Stomach smooth muscle (tissue), 2 donors: ENCODE results near the gene FADS6.

ENCODE experiments used
- H3K27ac ChIP-seq: one replicate; pipeline ENCODE4 v1.7.0; 2013; ENCODE audit warnings: mild to moderate bottlenecking, low read length, inconsistent platforms
- H3K27me3 ChIP-seq, 2 donors: one replicate each; pipeline ENCODE4 v1.7.0; 2013; ENCODE audit warnings: low read length in 2 of 2; ENCODE audit not compliant: insufficient read depth in 2 of 2, control insufficient read depth in 1 of 2
- H3K36me3 ChIP-seq, 2 donors: one replicate each; pipeline ENCODE4 v1.7.0; 2013; ENCODE audit warnings: low read length in 2 of 2; ENCODE audit not compliant: control insufficient read depth in 2 of 2, insufficient read depth in 2 of 2
- H3K4me1 ChIP-seq: one replicate; pipeline ENCODE4 v1.7.0; 2013; ENCODE audit warnings: low read length; ENCODE audit not compliant: control insufficient read depth, insufficient read depth
- H3K4me3 ChIP-seq, 2 donors: one replicate each; pipeline ENCODE4 v1.7.0; 2013; ENCODE audit warnings: low read length in 2 of 2
- H3K9ac ChIP-seq, 2 donors: one replicate each; pipeline ENCODE4 v1.7.0; 2013; ENCODE audit warnings: low read length in 2 of 2, mild to moderate bottlenecking in 1 of 2
- H3K9me3 ChIP-seq, 2 donors: one replicate each; pipeline ENCODE4 v1.7.0; 2013; ENCODE audit warnings: low read length in 2 of 2; ENCODE audit not compliant: control insufficient read depth in 2 of 2
- donor health status: healthy.
- donor health status: Pancreatic carcinoma.

FADS6 gene

DNA sequence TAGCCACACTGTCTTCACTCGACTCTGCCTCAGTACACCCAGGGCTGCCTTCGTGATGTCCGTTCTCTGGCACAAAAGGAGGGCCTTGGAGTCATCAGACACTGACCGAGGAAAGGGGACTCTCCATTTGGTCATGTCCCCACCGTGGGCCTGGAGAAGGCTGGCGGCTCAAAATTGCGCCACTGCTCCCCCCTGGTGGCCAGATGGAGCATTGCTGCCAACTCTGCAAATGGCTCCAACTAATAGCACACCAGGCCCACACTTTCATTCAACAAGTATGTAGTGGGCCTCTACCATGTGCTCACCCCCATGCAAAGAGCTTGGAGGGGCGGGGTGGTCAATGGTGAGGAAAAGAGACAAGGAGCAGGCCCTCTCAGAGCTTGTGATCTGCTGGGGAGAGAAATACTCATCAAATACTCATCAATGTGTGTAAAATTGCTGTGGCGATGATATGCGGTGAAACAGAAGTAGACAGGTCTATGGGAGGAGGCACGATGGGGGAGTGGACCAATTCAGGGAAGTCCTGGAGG, 28.5 kb downstream of the FADS6 start:
- Histone ChIP-seq H3K9ac (no peak overlapping the region), H3K4me1 (peaks cover 25% of the 10 kb centered on the region), H3K9me3 (no peaks in the 10 kb centered on the region), H3K27me3 (peaks cover 20 to 22% of the 10 kb centered on the region in 2 donors), H3K27ac (no peak overlapping the region), H3K4me3 (no peak overlapping the region), H3K36me3 (no peaks in the 10 kb centered on the region)

DNA sequence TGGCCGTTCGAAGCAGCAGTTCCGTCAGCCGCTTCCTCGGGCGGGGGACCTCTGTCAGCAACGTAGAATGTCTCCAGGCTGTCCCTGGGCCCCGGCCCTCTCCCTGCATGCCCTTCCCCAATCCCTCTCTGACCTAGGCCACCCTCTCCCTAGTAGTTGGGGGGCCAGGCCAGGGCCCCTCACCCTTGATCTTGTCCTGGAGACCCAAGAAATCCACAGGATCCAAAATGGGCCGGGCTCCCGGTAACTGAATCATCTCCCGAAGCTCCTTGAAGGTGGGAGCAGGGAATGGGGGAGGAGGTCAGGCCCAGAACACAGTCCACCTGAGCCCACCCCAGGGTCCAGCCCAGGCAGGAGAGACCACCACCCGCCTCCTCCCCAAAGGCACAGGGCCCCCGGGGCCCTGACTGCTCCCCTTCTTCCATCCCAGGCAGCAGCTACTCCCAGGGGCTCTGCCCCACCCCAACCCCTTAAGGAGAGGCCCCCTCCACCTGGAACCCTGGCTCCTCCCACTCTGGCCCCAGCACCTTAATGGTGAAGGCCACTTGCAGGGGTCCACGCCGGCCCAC, 29.1 kb downstream of the FADS6 start:
- Histone ChIP-seq H3K9me3 (no peaks in the 10 kb centered on the region), H3K27me3 (peaks cover 20 to 28% of the 10 kb centered on the region in 2 donors), H3K36me3 (no peaks in the 10 kb centered on the region), H3K9ac (no peak overlapping the region), H3K4me1 (peaks cover 25% of the 10 kb centered on the region), H3K4me3 (no peak overlapping the region), H3K27ac (no peak overlapping the region)

DNA sequence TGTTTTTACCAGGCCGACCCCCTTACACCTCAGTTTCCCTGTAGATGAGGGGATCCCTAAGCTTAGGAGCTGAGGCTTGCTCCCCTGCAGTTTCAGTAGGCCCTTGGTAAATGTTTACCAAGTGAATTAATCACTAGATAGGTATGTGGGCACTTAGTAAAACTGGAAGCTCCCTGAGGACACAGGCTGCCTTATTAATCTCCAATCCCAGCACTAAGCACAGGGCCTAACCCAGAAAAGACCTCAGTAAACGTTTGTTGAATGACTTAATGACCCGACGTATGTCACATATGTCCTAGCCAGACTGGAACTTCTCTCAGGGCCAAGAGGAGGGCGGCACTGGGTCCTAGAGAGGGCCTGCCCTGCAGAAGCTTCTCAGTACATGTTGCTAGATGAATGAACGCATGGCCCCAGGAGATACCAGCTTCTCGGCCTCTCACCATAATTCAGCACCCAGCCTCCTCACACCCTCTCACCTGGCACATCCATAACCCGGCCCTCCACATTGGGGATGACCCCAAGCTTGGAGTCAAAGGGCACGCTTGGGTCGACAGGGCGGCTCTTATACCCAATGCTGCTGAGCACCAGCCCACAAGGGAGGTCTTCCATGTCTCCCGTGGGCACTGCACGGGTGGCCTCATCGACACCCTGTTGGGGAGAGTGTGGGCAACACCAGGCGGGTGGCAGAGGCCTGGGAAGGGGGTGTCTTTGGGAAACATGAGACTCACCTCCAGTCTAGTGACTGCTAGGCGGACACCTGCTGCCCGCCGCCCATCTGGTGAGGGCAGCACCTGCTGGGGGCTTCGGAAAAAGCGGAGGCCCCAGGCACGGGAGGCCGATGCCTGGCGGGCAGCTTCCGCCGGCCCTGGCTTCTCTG, 29.8 kb downstream of the FADS6 start:
- Histone ChIP-seq H3K9me3 (no peaks in the 10 kb centered on the region), H3K27me3 (peaks cover 27 to 35% of the 10 kb centered on the region in 2 donors), H3K36me3 (no peaks in the 10 kb centered on the region), H3K4me1 (peaks cover 25% of the 10 kb centered on the region), H3K9ac (no peak overlapping the region), H3K27ac (no peak overlapping the region), H3K4me3 (no peak overlapping the region)

DNA sequence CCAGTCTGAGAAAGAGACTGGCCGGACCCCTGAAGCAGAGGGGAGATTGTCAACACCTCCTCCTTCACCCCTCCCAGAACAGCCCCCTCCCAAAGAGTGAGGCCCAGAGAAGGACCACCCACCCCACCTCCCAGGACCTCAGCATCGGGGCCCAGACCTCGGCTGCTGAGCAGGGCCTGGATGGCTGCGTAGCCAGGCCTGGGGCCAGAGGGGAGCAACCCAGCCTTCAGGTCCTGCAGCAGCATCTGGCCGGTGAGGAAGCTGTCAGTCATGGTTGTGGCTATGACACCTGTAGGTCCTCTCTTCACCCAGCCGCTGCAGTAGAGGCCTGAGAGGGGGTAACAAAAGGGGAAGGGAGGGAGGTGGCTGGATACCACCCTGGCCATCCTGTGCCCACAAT, 30.5 kb downstream of the FADS6 start:
- peaks cover 25% of the 10 kb centered on the region for H3K4me1 ChIP-seq
- no peaks in the 10 kb centered on the region for H3K9me3 ChIP-seq
- H3K9ac ChIP-seq, result no peak overlapping the region
- H3K36me3 ChIP-seq, result no peaks in the 10 kb centered on the region
- peaks cover 28 to 38% of the 10 kb centered on the region in 2 donors for H3K27me3 ChIP-seq
- H3K4me3 ChIP-seq, result no peak overlapping the region
- H3K27ac ChIP-seq, result no peak overlapping the region

DNA sequence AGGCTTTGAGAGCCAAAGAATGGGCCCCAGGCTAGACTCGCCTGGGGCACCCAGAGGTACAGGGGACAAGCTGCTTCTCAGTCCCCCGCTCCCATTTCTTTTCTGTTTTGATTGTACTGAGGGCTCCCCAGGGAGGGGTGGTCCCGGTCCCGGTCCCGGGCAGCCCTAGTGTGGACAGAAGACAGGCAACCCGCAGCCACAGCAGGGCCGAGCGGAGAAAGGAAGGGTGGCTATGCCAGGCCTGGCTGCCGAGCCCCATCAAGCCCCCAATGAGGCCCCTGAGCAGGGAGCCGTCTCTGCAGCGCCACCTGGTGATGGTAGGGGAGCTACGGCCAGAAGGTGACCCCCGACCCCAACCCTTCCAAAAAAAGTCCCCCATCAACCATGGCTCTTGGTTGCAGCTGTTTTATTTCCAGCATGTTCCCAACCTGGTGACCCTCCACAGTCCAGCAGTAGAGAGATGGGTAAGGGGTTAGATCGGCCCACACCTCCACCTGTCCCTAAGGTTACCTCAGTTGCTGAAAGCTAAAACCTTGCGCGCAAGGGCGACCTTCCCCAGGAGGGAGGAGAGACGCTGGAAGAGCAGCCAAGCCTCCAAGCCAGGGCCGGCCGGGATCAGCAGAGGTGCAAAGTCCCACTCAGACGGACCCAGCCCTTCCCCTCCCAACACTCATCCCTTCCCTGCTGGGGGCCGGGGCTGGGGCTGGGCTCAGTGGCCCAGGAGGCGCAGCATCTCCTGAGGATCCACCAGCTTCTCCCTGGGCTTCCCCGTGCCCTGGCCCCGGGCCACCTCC, 31.1 kb downstream of the FADS6 start:
- Histone ChIP-seq H3K9me3 (no peaks in the 10 kb centered on the region), H3K4me1 (peaks cover 25% of the 10 kb centered on the region), H3K27me3 (peaks cover 30 to 44% of the 10 kb centered on the region in 2 donors), H3K9ac (no peak overlapping the region), H3K27ac (no peak overlapping the region), H3K36me3 (no peaks in the 10 kb centered on the region), H3K4me3 (peak overlapping the region in 1 of 2 donors; percentile 44)

DNA sequence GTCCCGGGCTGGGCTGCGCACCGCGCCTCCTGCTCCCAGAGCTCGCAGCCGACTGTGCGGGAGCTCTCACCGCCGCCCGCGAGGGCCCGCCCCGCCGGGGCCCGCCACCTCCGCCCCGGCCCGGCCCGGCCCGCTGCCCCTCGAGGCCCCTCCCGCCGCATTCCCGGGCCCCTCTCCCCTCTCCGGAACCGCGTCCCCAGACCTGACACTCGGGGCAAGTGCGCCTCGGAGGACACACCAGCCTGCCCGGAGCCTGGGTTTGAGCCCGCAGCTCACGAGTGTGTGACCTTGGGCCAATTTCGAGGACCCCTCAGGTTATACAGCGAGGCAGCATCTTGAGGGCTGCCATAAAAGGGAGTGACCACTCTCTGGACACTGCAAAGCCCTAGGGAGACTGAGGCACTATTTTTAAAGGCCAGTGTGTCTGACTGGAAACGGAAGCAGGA, 31.7 kb downstream of the FADS6 start:
- no peak overlapping the region for H3K9ac ChIP-seq
- no peaks in the 10 kb centered on the region for H3K9me3 ChIP-seq
- peaks cover 36 to 50% of the 10 kb centered on the region in 2 donors for H3K27me3 ChIP-seq
- no peaks in the 10 kb centered on the region for H3K36me3 ChIP-seq
- H3K27ac ChIP-seq, result no peak overlapping the region
- peak overlapping the region in 1 of 2 donors; percentile 44 for H3K4me3 ChIP-seq
- peaks cover 25% of the 10 kb centered on the region for H3K4me1 ChIP-seq

DNA sequence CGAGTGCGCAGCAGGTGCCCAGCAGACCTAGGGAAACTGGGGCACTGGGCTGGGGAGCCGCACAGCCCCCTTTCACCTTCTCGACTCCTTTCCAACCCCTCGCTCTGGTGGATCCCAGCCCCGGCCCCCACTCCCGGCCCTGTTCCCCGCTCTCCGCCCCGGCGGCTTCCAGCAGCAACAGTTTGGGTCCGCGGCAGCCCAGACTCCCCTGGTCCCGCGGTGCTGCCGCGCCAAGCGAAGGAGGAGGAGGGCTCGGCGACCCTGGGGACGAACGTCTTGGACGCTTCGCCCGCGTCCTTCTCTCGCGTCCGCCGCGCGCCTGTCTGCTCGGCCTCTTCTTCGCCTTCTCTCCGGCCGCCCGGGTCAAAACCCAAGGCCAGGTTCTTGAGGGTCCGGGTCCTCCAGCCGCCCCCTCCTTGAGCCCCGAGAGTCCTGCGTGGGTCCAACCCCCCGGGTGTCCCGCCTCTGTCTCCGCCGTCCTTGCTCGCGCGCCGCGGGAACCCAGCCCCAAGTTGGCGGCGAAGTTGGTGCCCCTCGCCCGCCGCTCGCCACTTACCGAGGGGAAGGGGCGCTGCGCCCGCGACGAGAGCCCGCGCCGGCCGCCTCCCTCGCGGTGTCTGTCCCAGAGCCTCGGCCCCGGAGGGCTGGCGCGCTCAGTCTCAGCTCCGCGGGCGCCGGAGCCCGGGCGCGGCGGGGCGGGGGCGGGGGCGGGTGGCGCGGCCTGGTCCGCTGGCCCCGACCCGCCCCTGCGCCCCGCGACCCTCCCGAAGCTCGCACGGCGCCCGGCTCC, 32.4 kb downstream of the FADS6 start:
- Histone ChIP-seq H3K4me1 (peaks cover 25% of the 10 kb centered on the region), H3K4me3 (peak overlapping the region in 1 of 2 donors; percentile 44), H3K27me3 (peaks cover 36 to 50% of the 10 kb centered on the region in 2 donors), H3K9ac (no peak overlapping the region), H3K27ac (no peak overlapping the region), H3K9me3 (no peaks in the 10 kb centered on the region), H3K36me3 (no peaks in the 10 kb centered on the region)

DNA sequence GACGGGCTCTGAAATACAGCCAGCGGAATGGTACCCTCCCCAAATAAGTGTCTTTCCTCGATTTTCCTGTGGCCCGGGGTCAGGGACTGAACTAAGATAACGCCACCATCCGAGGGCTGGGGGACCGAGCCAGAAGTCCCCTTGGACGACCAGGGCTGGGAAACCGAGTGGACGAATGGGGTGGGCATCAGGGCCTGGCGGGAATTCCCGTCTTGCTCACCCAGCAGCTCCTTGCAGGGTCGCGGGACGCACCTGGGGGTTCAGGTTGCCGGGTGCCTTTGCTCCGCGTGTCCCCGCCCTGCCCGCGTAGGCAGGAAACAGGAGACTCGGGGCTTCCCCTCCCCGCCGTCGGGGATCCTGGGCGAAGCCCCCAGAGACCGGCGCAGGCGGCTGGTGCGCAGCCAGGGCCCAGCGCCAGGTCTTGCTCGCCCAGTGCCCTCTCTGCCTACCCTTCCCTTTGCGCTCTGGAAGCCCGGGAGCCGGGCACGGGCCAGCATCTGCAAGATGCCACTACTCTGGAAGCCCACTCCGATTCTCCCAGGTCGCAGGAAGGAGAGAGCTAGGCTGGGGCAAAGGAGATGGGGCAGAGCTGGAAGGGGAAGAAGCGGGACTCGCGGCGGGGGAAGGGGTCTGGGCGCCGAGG, 33.1 kb downstream of the FADS6 start:
- H3K4me1 ChIP-seq, result peaks cover 25% of the 10 kb centered on the region
- no peak overlapping the region for H3K4me3 ChIP-seq

DNA sequence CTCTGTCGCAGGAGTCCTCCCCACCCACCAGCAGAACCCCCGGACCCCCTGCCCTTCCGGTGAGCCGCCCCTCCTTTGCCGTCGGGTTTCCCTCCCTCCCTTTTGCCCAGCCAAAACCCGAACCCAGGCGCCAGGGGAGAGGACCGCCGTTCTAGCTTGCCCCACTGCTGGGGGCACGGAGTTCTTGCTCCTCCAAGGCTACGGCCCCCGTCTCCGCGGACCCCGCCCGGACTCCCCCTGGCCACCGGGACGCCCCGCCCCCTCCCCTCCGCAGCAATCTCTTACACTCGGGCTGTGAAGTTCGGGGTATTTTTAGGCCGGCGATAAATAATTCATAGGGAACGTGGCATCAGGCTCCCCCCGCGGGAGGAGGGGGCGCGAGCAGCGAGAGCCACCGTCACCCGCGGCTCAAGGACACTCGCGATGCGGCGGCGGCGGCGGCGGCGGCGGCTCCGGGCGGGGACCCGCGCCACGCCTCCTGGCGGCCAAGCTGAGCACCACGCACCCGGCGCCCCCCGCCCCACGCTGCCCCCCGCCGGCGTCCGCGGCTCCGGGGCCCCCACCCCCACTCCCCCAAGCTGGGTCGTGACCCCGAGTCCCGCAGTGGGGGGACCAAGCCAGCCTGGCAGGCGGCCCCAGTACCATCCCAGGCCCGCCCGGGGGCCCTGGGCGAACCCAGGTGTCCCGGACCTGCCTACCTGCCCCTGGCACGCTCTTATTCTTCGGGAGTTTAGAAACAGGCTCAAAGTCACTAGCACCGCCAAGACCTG, 33.8 kb downstream of the FADS6 start, which contains the start of gene GRIN2C:
TSS of gene GRIN2C (minus strand) at position 427 of the 770 bp plus-strand sequence. CDS start 4,793 bp downstream, outside the sequence.
- H3K9me3 ChIP-seq, result no peaks in the 10 kb centered on the region
- no peaks in the 10 kb centered on the region for H3K36me3 ChIP-seq
- peaks cover 49 to 62% of the 10 kb centered on the region in 2 donors for H3K27me3 ChIP-seq
- peak within 1 kb of the TSS in 1 of 2 donors; percentile 29 for H3K4me3 ChIP-seq
- H3K9ac ChIP-seq, result no peak within 1 kb of the TSS
- no peak within 1 kb of the TSS for H3K27ac ChIP-seq
- H3K4me1 ChIP-seq, result peaks cover 21% of the 10 kb centered on the region

More for the DNA sequence above, 33.1 kb downstream of the FADS6 start:
- Histone ChIP-seq H3K27me3 (peaks cover 42 to 56% of the 10 kb centered on the region in 2 donors), H3K9ac (no peak overlapping the region), H3K9me3 (no peaks in the 10 kb centered on the region), H3K27ac (no peak overlapping the region), H3K36me3 (no peaks in the 10 kb centered on the region)
